H9 (cell line): ENCODE data around the gene TNK2. TPM values are rescaled to one million over a fixed set of nuclear protein-coding genes. Genes with fewer than 3 reads are reported as not detected.
A peak's percentile ranks its signal among the peaks of the same experiment; 100 is the strongest.

ENCODE experiments used
- DNase-seq: peaks from one replicate; pipeline ENCODE4 v3.0.0-alpha.2; 2017
- H2AFZ ChIP-seq: one replicate; pipeline ENCODE4 v1.6.1; 2013; ENCODE audit warnings: mild to moderate bottlenecking, low read length, control low read depth, moderate library complexity
- H2AK5ac ChIP-seq: 2 replicates; pipeline ENCODE4 v1.6.1; 2013; ENCODE audit warnings: low read length, control low read depth, mixed read lengths; ENCODE audit not compliant: insufficient read length
- H2BK120ac ChIP-seq: one replicate; pipeline ENCODE4 v1.6.1; 2013; ENCODE audit warnings: low read depth, mild to moderate bottlenecking, low read length, control low read depth, inconsistent platforms; ENCODE audit not compliant: poor library complexity, severe bottlenecking
- H2BK12ac ChIP-seq: 2 replicates; pipeline ENCODE4 v1.6.1; 2013; ENCODE audit warnings: low read length, control low read depth, mixed read lengths, low read depth; ENCODE audit not compliant: insufficient read length
- H2BK15ac ChIP-seq: 2 replicates; pipeline ENCODE4 v1.6.1; 2013; ENCODE audit warnings: low read depth, low read length, control low read depth
- H2BK20ac ChIP-seq: one replicate; pipeline ENCODE4 v1.6.1; 2013; ENCODE audit warnings: low read depth, mild to moderate bottlenecking, low read length, control low read depth, inconsistent platforms; ENCODE audit not compliant: poor library complexity, severe bottlenecking
- H2BK5ac ChIP-seq: 2 replicates; pipeline ENCODE4 v1.6.1; 2013; ENCODE audit warnings: low read length, control low read depth, mixed read lengths; ENCODE audit not compliant: insufficient read length
- H3K14ac ChIP-seq: 2 replicates; pipeline ENCODE4 v1.6.1; 2013; ENCODE audit warnings: low read length, control low read depth; ENCODE audit not compliant: insufficient read depth
- H3K18ac ChIP-seq: 2 replicates; pipeline ENCODE4 v1.6.1; 2013; ENCODE audit warnings: low read depth, mild to moderate bottlenecking, mixed read lengths, low read length, control low read depth; ENCODE audit not compliant: insufficient read length
- H3K23ac ChIP-seq: 2 replicates; pipeline ENCODE4 v1.6.1; 2013; ENCODE audit warnings: low read length, control low read depth, mixed read lengths, low read depth; ENCODE audit not compliant: insufficient read length
- H3K23me2 ChIP-seq: 2 replicates; pipeline ENCODE4 v1.6.1; 2013; ENCODE audit warnings: low read depth, mild to moderate bottlenecking, mixed read lengths, low read length, control low read depth; ENCODE audit not compliant: insufficient read length, poor library complexity, severe bottlenecking
- H3K27ac ChIP-seq: 2 replicates; pipeline ENCODE4 v1.5.1; 2013; ENCODE audit warnings: low read length, control low read depth, mixed read lengths, low read depth; ENCODE audit not compliant: insufficient read length
- H3K27me3 ChIP-seq: 2 replicates; pipeline ENCODE4 v1.6.1; 2013; ENCODE audit warnings: low read length, control low read depth, inconsistent platforms; ENCODE audit not compliant: insufficient read depth
- H3K4ac ChIP-seq: 2 replicates; pipeline ENCODE4 v1.6.1; 2013; ENCODE audit warnings: low read depth, mild to moderate bottlenecking, control low read depth, inconsistent platforms, low read length, moderate library complexity
- H3K4me1 ChIP-seq: 2 replicates; pipeline ENCODE4 v1.6.1; 2013; ENCODE audit warnings: low read length, control low read depth, inconsistent platforms; ENCODE audit not compliant: insufficient read depth
- H3K4me2 ChIP-seq: 2 replicates; pipeline ENCODE4 v1.6.1; 2013; ENCODE audit warnings: low read length, control low read depth, mixed read lengths; ENCODE audit not compliant: insufficient read length, insufficient read depth
- H3K56ac ChIP-seq: 2 replicates; pipeline ENCODE4 v1.6.1; 2013; ENCODE audit warnings: low read depth, mild to moderate bottlenecking, mixed read lengths, low read length, control low read depth; ENCODE audit not compliant: insufficient read length
- H3K79me1 ChIP-seq: 2 replicates; pipeline ENCODE4 v1.6.1; 2013; ENCODE audit warnings: low read depth, mild to moderate bottlenecking, moderate library complexity, low read length, control low read depth, inconsistent platforms; ENCODE audit not compliant: insufficient read depth, poor library complexity, severe bottlenecking
- H3K79me2 ChIP-seq: 2 replicates; pipeline ENCODE4 v1.6.1; 2013; ENCODE audit warnings: low read length, control low read depth, inconsistent platforms; ENCODE audit not compliant: insufficient read depth
- H3K9ac ChIP-seq: 2 replicates; pipeline ENCODE4 v1.6.1; 2013; ENCODE audit warnings: low read length, control low read depth, mixed read lengths; ENCODE audit not compliant: insufficient read length; ENCODE audit errors: extremely low read depth
- H3K9me3 ChIP-seq: one replicate; pipeline ENCODE4 v1.6.1; 2013; ENCODE audit warnings: low read depth, low read length, inconsistent platforms; ENCODE audit not compliant: control insufficient read depth
- H3T11ph ChIP-seq: one replicate; pipeline ENCODE4 v1.6.1; 2013; ENCODE audit warnings: mild to moderate bottlenecking, low read length, control low read depth, inconsistent platforms
- H4K20me1 ChIP-seq: one replicate; pipeline ENCODE4 v1.6.1; 2013; ENCODE audit not compliant: control insufficient read depth, insufficient read length, insufficient read depth
- H4K5ac ChIP-seq: 2 replicates; pipeline ENCODE4 v1.6.1; 2013; ENCODE audit warnings: low read depth, mild to moderate bottlenecking, mixed read lengths, low read length, control low read depth; ENCODE audit not compliant: insufficient read length
- H4K8ac ChIP-seq: replicated peaks from 2 replicates; pipeline ENCODE4 v1.6.1; 2013; ENCODE audit warnings: low read length, control low read depth, mixed read lengths, low read depth; ENCODE audit not compliant: insufficient read length
- H4K91ac ChIP-seq: 2 replicates; pipeline ENCODE4 v1.6.1; 2013; ENCODE audit warnings: low read depth, mild to moderate bottlenecking, moderate library complexity, mixed read lengths, low read length, control low read depth; ENCODE audit not compliant: insufficient read length
- H3K27ac Mint-ChIP-seq, 3 experiments: 2 replicates in 2 of 3; 3 replicates in 1 of 3; pipeline ENCODE4 v1.8.0; 2020 to 2021; ENCODE audit warnings: mixed read lengths in 3 of 3, mild to moderate bottlenecking in 1 of 3, moderate library complexity in 1 of 3
- H3K27me3 Mint-ChIP-seq: 2 replicates; pipeline ENCODE4 v1.8.0; 2021; ENCODE audit warnings: low read depth, mild to moderate bottlenecking, moderate library complexity, mixed read lengths
- H3K36me3 Mint-ChIP-seq, 3 experiments: 2 replicates in 2 of 3; 3 replicates in 1 of 3; pipeline ENCODE4 v1.8.0; 2020 to 2021; ENCODE audit warnings: low read depth in 3 of 3, mixed read lengths in 3 of 3; ENCODE audit not compliant: insufficient read depth in 1 of 3
- H3K4me1 Mint-ChIP-seq, 2 experiments: 2 replicates each; pipeline ENCODE4 v1.8.0; 2020; ENCODE audit warnings: mixed read lengths in 2 of 2
- H3K4me3 Mint-ChIP-seq, 2 experiments: 2 replicates in 1 of 2; 3 replicates in 1 of 2; pipeline ENCODE4 v1.8.0; 2020 to 2021; ENCODE audit warnings: mild to moderate bottlenecking in 2 of 2, mixed read lengths in 2 of 2, moderate library complexity in 1 of 2
- H3K9me3 Mint-ChIP-seq, 2 experiments: 2 replicates in 1 of 2; 3 replicates in 1 of 2; pipeline ENCODE4 v1.8.0; 2020; ENCODE audit warnings: mild to moderate bottlenecking in 2 of 2, mixed read lengths in 2 of 2, moderate library complexity in 1 of 2
- CTCF ChIP-seq: fragments of 200-600 bp; sonication (generic); conservative IDR thresholded peaks from 3 replicates; pipeline ENCODE4 v1.8.0; 2021; ENCODE audit warnings: antibody characterized with exemption, mild to moderate bottlenecking
- WGBS: extraction: QIAGEN DNeasy Blood & Tissue Kit; methylation state at CpG from one replicate; pipeline ENCODE4 v1.1.7; 2013; ENCODE audit warnings: missing lambda C conversion rate, low lambda C conversion rate, mixed read lengths; ENCODE audit not compliant: insufficient read length; ENCODE audit errors: extremely low coverage; 5-methylcytosine and 5-hydroxymethylcytosine counted together
- total RNA-seq: library from RNA; stranded (reverse); gene quantifications from 2 replicates; pipeline ENCODE4 v1.2.1, GENCODE V29; 2021

The TNK2 gene
- total RNA-seq, 1 experiment from 2014 or later: 34.5 TPM

- Histone ChIP-seq H3K9me3 (no peaks in the 10 kb centered on the region), H4K5ac (no peak overlapping the region), H2BK15ac (no peak overlapping the region), H3K56ac (no peak overlapping the region), H4K91ac (no peak overlapping the region), H4K20me1 (no peaks in the 10 kb centered on the region), H3K9ac (no peak overlapping the region), H3K79me2 (peaks cover 5% of the 10 kb centered on the region; the same call in 1 of the 2 replicates), H3K27ac (no peak overlapping the region), H3K79me1 (no peaks in the 10 kb centered on the region), H3K4me2 (no peak overlapping the region), H3K23ac (no peak overlapping the region), H3K18ac (no peak overlapping the region), H3K14ac (no peak overlapping the region), H3K4me1 (peaks cover 4% of the 10 kb centered on the region; the same call in 1 of the 2 replicates), H2AK5ac (no peak overlapping the region), H4K8ac (no peak overlapping the region), H3K27me3 (no peaks in the 10 kb centered on the region), H2BK12ac (no peak overlapping the region), H3K4ac (no peak overlapping the region), H2AFZ (no peak overlapping the region), H2BK20ac (no peak overlapping the region), H2BK120ac (no peak overlapping the region), H2BK5ac (no peak overlapping the region), H3K23me2 (peaks cover 18% of the 10 kb centered on the region), H3T11ph (no peak overlapping the region)
- Mint-ChIP-seq H3K27ac (no peak overlapping the region), H3K9me3 (no peaks in the 10 kb centered on the region), H3K36me3 (peaks cover 0 to 4% (median 0%) of the 10 kb centered on the region in 3 experiments; a peak in 4 of 7 replicates), H3K4me3 (peak overlapping the region in 1 of 2 experiments; percentile 66; a peak in 1 of 5 replicates), H3K4me1 (peaks cover 22 to 27% of the 10 kb centered on the region in 2 experiments), H3K27me3 (peaks cover 8% of the 10 kb centered on the region)
- WGBS: no CpG with 5 or more reads among the region's 17 CpGs
- no peak for TF ChIP-seq CTCF
- DNase-seq: no peak
Measured at GRCh38 chr3:195905970-195906864, 2.1 kb downstream of the TNK2 start.
